CD4-positive, alpha-beta memory T cell (primary cell): ENCODE measurements around the gene GMPR2. TPM values are rescaled to one million over a fixed set of nuclear protein-coding genes. Genes with fewer than 3 reads are reported as not detected.
A peak's percentile ranks its signal among the peaks of the same experiment; 100 is the strongest.

Experiments
- CTCF ChIA-PET: fragments of 350-600 bp; sonication (Branson Sonifier 250); formaldehyde crosslinking; loops from one replicate; lab custom pipeline; 2021; ENCODE audit warnings: inconsistent platforms; ENCODE audit not compliant: partially characterized antibody; lab: Charles Lee
- POLR2A ChIA-PET: fragments of 350-600 bp; sonication (Branson Sonifier 250); formaldehyde crosslinking; loops from one replicate; lab custom pipeline; 2021; ENCODE audit not compliant: partially characterized antibody; lab: Charles Lee
- DNase-seq, 5 donors: peaks; one replicate each; pipeline versions ENCODE4 v3.0.0 to v3.0.0-alpha.2; 2020 to 2022; ENCODE audit warnings: mixed read lengths in 1 of 5
- H3K27ac ChIP-seq: one replicate; pipeline ENCODE4 v1.7.0; 2013; ENCODE audit warnings: low read depth, low read length
- H3K27me3 ChIP-seq: 2 replicates; pipeline ENCODE4 v1.7.0; 2013; ENCODE audit warnings: mild to moderate bottlenecking, low read length, moderate library complexity; ENCODE audit not compliant: insufficient read depth
- H3K36me3 ChIP-seq: 2 replicates; pipeline ENCODE4 v1.7.0; 2013; ENCODE audit warnings: mild to moderate bottlenecking, low read length, moderate library complexity; ENCODE audit not compliant: insufficient read depth
- H3K4me1 ChIP-seq: 2 replicates; pipeline ENCODE4 v1.7.0; 2013; ENCODE audit warnings: mild to moderate bottlenecking, low read length, moderate library complexity; ENCODE audit not compliant: insufficient read depth
- H3K4me3 ChIP-seq, 2 donors: one replicate each; pipeline ENCODE4 v1.7.0; 2013; ENCODE audit warnings: low read length in 2 of 2, mild to moderate bottlenecking in 1 of 2
- H3K9me3 ChIP-seq, 2 donors: one replicate each; pipeline ENCODE4 v1.7.0; 2013; ENCODE audit warnings: low read length in 2 of 2, control low read depth in 1 of 2; ENCODE audit not compliant: control insufficient read depth in 1 of 2
- H3K27ac Mint-ChIP-seq, 7 donors: one replicate each; pipeline ENCODE4 v1.8.0; 2020 to 2021; ENCODE audit warnings: mixed read lengths in 7 of 7, mild to moderate bottlenecking in 6 of 7, inconsistent platforms in 3 of 7, moderate library complexity in 3 of 7
- H3K27me3 Mint-ChIP-seq, 2 donors: one replicate each; pipeline ENCODE4 v1.8.0; 2020 to 2021; ENCODE audit warnings: mixed read lengths in 2 of 2
- H3K36me3 Mint-ChIP-seq, 2 donors: one replicate each; pipeline ENCODE4 v1.8.0; 2020 to 2021; ENCODE audit warnings: mixed read lengths in 2 of 2, inconsistent platforms in 1 of 2, mild to moderate bottlenecking in 1 of 2
- H3K4me1 Mint-ChIP-seq, 4 donors: one replicate each; pipeline ENCODE4 v1.8.0; 2020 to 2021; ENCODE audit warnings: mixed read lengths in 4 of 4, mild to moderate bottlenecking in 1 of 4
- H3K4me3 Mint-ChIP-seq, 8 donors: one replicate each; pipeline ENCODE4 v1.8.0; 2020 to 2021; ENCODE audit warnings: mixed read lengths in 8 of 8, mild to moderate bottlenecking in 7 of 8, moderate library complexity in 6 of 8, inconsistent platforms in 3 of 8
- H3K9me3 Mint-ChIP-seq, 8 donors: one replicate each; pipeline ENCODE4 v1.8.0; 2020 to 2021; ENCODE audit warnings: mixed read lengths in 8 of 8, mild to moderate bottlenecking in 5 of 8, inconsistent platforms in 3 of 8, moderate library complexity in 1 of 8
- intact Hi-C: fragments of 100-400 bp; cut with micrococcal nuclease; formaldehyde crosslinking; loops from one replicate; pipeline ENCODE4 v1.15.1; 2023
- polyA plus RNA-seq, 2 donors: library from polyadenylated mRNA; unstranded; fragments of 300-500 nt; fragmentation: Illumina TruSeq; gene quantifications; one replicate each; pipeline ENCODE4 v1.2.3, GENCODE V29; 2021
- total RNA-seq, 2 experiments: library from RNA; stranded (reverse); gene quantifications; one replicate each; pipeline ENCODE4 v1.2.3, GENCODE V29; 2021

GMPR2 gene
- total and polyA plus RNA-seq, 4 experiments from 2014 or later = 91.0 to 116 (median 99.3) TPM

DNA sequence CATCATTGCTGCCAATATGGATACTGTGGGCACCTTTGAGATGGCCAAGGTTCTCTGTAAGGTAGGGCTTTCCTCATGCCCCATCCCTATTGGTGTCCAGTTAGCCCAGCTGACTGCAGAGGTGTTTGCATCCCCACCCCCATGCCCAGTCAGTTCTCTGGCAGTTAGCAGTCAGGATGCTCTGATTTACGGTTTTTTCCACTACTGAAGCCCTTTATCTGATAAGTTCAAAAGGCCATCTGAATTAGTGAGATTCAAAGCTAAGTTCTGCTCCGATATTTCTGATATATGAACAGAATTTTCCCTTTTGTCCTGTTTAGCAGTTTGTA is 773 bp downstream of the GMPR2 start:
- Histone ChIP-seq H3K36me3 (peaks cover 41% of the 10 kb centered on the region), H3K4me3 (peak overlapping the region; percentile 100), H3K27ac (peak overlapping the region; percentile 88), H3K9me3 (no peaks in the 10 kb centered on the region), H3K4me1 (peaks cover 44% of the 10 kb centered on the region), H3K27me3 (no peaks in the 10 kb centered on the region)
- Mint-ChIP-seq H3K27ac (peak overlapping the region; percentile 95 to 99 (median 97)), H3K4me3 (peak overlapping the region; percentile 97 to 99 (median 98)), H3K9me3 (no peaks in the 10 kb centered on the region), H3K27me3 (no peaks in the 10 kb centered on the region), H3K36me3 (peaks cover 31 to 63% of the 10 kb centered on the region in 2 donors), H3K4me1 (peaks cover 44 to 77% (median 56%) of the 10 kb centered on the region in 4 donors)
- ChIA-PET POLR2A (interaction anchor here (1.0 to 7.6 kb wide), 11 partner anchors 9 to 198 kb away, joined by 3 to 88 read pairs (median 8); partner anchors contain the start of genes CHMP4A, DHRS1, IPO4 and MDP1), CTCF (interaction anchor here (2.3 kb wide), 1 partner anchor 9 kb away, joined by 17 read pairs; the partner anchor contains the start of gene TINF2)
- intact Hi-C loops = loop anchor here (2.0 kb wide), 1 partner anchor 93 kb away; the partner anchor contains the start of gene EMC9
- no peak for DNase-seq

GRCh38 chr14:24234095-24235005 is 1.6 kb downstream of the GMPR2 start:
- DNase-seq = peak in 1 of 5 donors; percentile 37
- CTCF ChIA-PET = interaction anchor here (0.9 to 25.6 kb wide), 6 partner anchors 8 to 197 kb away, joined by 4 to 556 read pairs (median 7); partner anchors contain the start of genes CIDEB, DHRS1, LTB4R and LTB4R2
- Histone ChIP-seq H3K9me3 (no peaks in the 10 kb centered on the region), H3K4me3 (no peak overlapping the region), H3K4me1 (peaks cover 50% of the 10 kb centered on the region), H3K36me3 (peaks cover 49% of the 10 kb centered on the region), H3K27me3 (no peaks in the 10 kb centered on the region), H3K27ac (peak overlapping the region; percentile 88)
- no peaks in the 10 kb centered on the region for H3K27me3 Mint-ChIP-seq
- H3K27ac Mint-ChIP-seq = peak overlapping the region; percentile 53 to 95 (median 79)
- intact Hi-C loops = no loop called here
- H3K4me1 Mint-ChIP-seq = peaks cover 48 to 85% (median 60%) of the 10 kb centered on the region in 4 donors
- no peaks in the 10 kb centered on the region for H3K9me3 Mint-ChIP-seq
- peaks cover 37 to 69% of the 10 kb centered on the region in 2 donors for H3K36me3 Mint-ChIP-seq
- peak overlapping the region; percentile 12 to 99 (median 98) for H3K4me3 Mint-ChIP-seq
- POLR2A ChIA-PET = interaction anchor here (0.9 to 7.6 kb wide), 14 partner anchors 8 to 196 kb away, joined by 3 to 88 read pairs (median 6); partner anchors contain the start of genes CBLN3, CHMP4A, CIDEB and DCAF11

- Histone ChIP-seq H3K36me3 (peaks cover 66% of the 10 kb centered on the region), H3K9me3 (no peaks in the 10 kb centered on the region), H3K27ac (peak overlapping the region; percentile 18), H3K27me3 (no peaks in the 10 kb centered on the region), H3K4me1 (peaks cover 61% of the 10 kb centered on the region), H3K4me3 (no peak overlapping the region)
- CTCF ChIA-PET = interaction anchor here (1.4 to 25.6 kb wide), 4 partner anchors 16 to 98 kb away, joined by 3 to 556 read pairs (median 7); partner anchors contain the start of genes CIDEB, DHRS1, LTB4R and LTB4R2
- intact Hi-C loops = no loop called here
- no peak for DNase-seq
- Mint-ChIP-seq H3K27ac (peak overlapping the region in 6 of 7 donors; percentile 53 to 95 (median 70)), H3K4me1 (peaks cover 60 to 100% (median 74%) of the 10 kb centered on the region in 4 donors), H3K4me3 (peak overlapping the region in 3 of 8 donors; percentile 13 to 39 (median 17)), H3K9me3 (no peaks in the 10 kb centered on the region), H3K27me3 (no peaks in the 10 kb centered on the region), H3K36me3 (peaks cover 48 to 86% of the 10 kb centered on the region in 2 donors)
- POLR2A ChIA-PET = interaction anchor here (0.9 to 7.6 kb wide), 9 partner anchors 11 to 194 kb away, joined by 3 to 88 read pairs (median 4); partner anchors contain the start of genes CBLN3, CHMP4A, DCAF11 and IPO4
These were observed 3.3 kb downstream of the GMPR2 start for GRCh38 chr14:24235804-24236688.

DNA sequence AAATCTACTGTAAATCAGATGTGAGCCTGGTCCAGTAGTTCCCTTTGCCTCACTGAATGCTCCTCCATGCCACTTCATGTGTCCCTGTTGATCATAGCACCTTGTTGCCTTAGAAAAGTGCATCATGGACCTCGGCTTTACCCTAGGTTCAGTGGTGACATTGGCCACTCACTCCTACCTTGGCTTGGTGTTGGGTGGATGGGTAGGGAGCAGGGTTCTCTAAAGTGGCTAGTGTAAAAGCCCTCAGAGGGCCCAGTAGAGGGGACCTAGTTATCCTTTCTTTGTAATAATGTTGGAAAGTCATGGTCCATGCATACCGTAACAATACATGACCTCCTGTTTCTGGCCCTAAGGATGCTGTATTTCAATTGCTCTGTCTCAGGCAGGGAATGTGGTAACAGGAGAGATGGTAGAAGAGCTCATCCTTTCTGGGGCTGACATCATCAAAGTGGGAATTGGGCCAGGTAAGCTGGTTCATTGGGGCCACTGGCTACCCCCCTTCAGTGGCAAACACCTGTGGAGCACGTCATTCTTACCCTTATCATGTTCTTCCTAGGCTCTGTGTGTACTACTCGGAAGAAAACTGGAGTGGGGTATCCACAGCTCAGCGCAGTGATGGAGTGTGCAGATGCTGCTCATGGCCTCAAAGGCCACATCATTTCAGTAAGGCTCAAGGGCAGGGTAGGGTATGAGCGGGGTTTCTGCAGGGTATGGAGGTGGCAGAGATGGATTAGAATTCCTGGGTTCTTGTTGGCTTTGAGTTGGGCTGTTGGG is 4.1 kb downstream of the GMPR2 start:
- Mint-ChIP-seq H3K4me3 (no peak overlapping the region), H3K27ac (peak overlapping the region; percentile 0 to 95 (median 57)), H3K4me1 (peaks cover 56 to 95% (median 74%) of the 10 kb centered on the region in 4 donors), H3K36me3 (peaks cover 48 to 83% of the 10 kb centered on the region in 2 donors), H3K27me3 (no peaks in the 10 kb centered on the region), H3K9me3 (no peaks in the 10 kb centered on the region)
- peaks cover 62% of the 10 kb centered on the region for H3K4me1 ChIP-seq
- ChIA-PET CTCF (interaction anchor here (1.4 to 25.6 kb wide), 2 partner anchors 17 to 69 kb away, joined by 3 to 556 read pairs; partner anchors contain the start of genes CIDEB, DHRS1, LTB4R and LTB4R2), POLR2A (interaction anchor here (1.3 to 7.6 kb wide), 6 partner anchors 10 to 90 kb away, joined by 3 to 88 read pairs (median 8); partner anchors contain the start of genes CHMP4A, IPO4, MDP1 and PSME2)
- no peak overlapping the region for H3K27ac ChIP-seq
- no peak overlapping the region for H3K4me3 ChIP-seq
- no peaks in the 10 kb centered on the region for H3K9me3 ChIP-seq
- no peaks in the 10 kb centered on the region for H3K27me3 ChIP-seq
- DNase-seq = no peak
- intact Hi-C loops = no loop called here
- H3K36me3 ChIP-seq = peaks cover 68% of the 10 kb centered on the region

- H3K27me3 Mint-ChIP-seq = no peaks in the 10 kb centered on the region
- Histone ChIP-seq H3K36me3 (peaks cover 68% of the 10 kb centered on the region), H3K4me1 (peaks cover 63% of the 10 kb centered on the region), H3K9me3 (no peaks in the 10 kb centered on the region), H3K27ac (no peak overlapping the region), H3K27me3 (no peaks in the 10 kb centered on the region), H3K4me3 (no peak overlapping the region)
- peak overlapping the region in 6 of 7 donors; percentile 0 to 95 (median 50) for H3K27ac Mint-ChIP-seq
- H3K36me3 Mint-ChIP-seq = peaks cover 48 to 85% of the 10 kb centered on the region in 2 donors
- peak overlapping the region in 1 of 8 donors; percentile 36 for H3K4me3 Mint-ChIP-seq
- CTCF ChIA-PET = interaction anchor here (0.9 to 25.6 kb wide), 4 partner anchors 18 to 68 kb away, joined by 3 to 556 read pairs (median 4); partner anchors contain the start of genes CIDEB, DHRS1, LTB4R and LTB4R2
- no peak for DNase-seq
- H3K4me1 Mint-ChIP-seq = peaks cover 54 to 95% (median 75%) of the 10 kb centered on the region in 4 donors
- intact Hi-C loops = no loop called here
- H3K9me3 Mint-ChIP-seq = no peaks in the 10 kb centered on the region
- POLR2A ChIA-PET = interaction anchor here (0.7 to 7.6 kb wide), 11 partner anchors 9 to 204 kb away, joined by 3 to 88 read pairs (median 4); partner anchors contain the start of genes CHMP4A, DCAF11, IPO4 and MDP1
These were observed 4.8 kb downstream of the GMPR2 start for GRCh38 chr14:24237463-24237955.
